Neural crest cell (in vitro differentiated cells): ENCODE measurements around the gene SH3GL2. TPM values are rescaled to one million over a fixed set of nuclear protein-coding genes. Genes with fewer than 3 reads are reported as not detected.

Source experiments
- DNase-seq: peaks from one replicate; pipeline ENCODE4 v3.0.0; 2021; ENCODE audit warnings: low read depth, mixed read lengths, low spot score
- H3K27ac Mint-ChIP-seq: one replicate; pipeline ENCODE4 v1.8.0; 2021; ENCODE audit warnings: mild to moderate bottlenecking, mixed read lengths; ENCODE audit not compliant: unreplicated experiment
- H3K27me3 Mint-ChIP-seq: 2 replicates; pipeline ENCODE4 v1.8.0; 2021; ENCODE audit warnings: low read depth, mild to moderate bottlenecking, mixed read lengths
- H3K36me3 Mint-ChIP-seq: 2 replicates; pipeline ENCODE4 v1.8.0; 2021; ENCODE audit warnings: low read depth, mild to moderate bottlenecking, mixed read lengths
- H3K4me1 Mint-ChIP-seq: 2 replicates; pipeline ENCODE4 v1.8.0; 2021; ENCODE audit warnings: mixed read lengths
- H3K4me3 Mint-ChIP-seq: one replicate; pipeline ENCODE4 v1.8.0; 2021; ENCODE audit warnings: mild to moderate bottlenecking, mixed read lengths
- H3K9me3 Mint-ChIP-seq: 2 replicates; pipeline ENCODE4 v1.8.0; 2021; ENCODE audit warnings: mixed read lengths
- CTCF ChIP-seq: fragments of 200-600 bp; sonication (generic); conservative IDR thresholded peaks from 2 replicates; pipeline ENCODE4 v1.5.0; 2021; ENCODE audit warnings: antibody characterized with exemption, mild to moderate bottlenecking
- total RNA-seq: library from RNA; stranded (reverse); gene quantifications from 2 replicates; pipeline ENCODE4 v1.2.1, GENCODE V29; 2021

Gene SH3GL2
- total RNA-seq, 1 donor from 2014 or later: 0.89 TPM

- H3K9me3 Mint-ChIP-seq: no peaks in the 10 kb centered on the region
- no peak for TF ChIP-seq CTCF
- H3K27ac Mint-ChIP-seq: no peak overlapping the region
- H3K4me3 Mint-ChIP-seq: no peak overlapping the region
- H3K36me3 Mint-ChIP-seq: no peaks in the 10 kb centered on the region
- no peak for DNase-seq
- H3K4me1 Mint-ChIP-seq: peaks cover 11% of the 10 kb centered on the region
- H3K27me3 Mint-ChIP-seq: peaks cover 6% of the 10 kb centered on the region
Measured at GRCh38 chr9:17609312-17610005, 30.6 kb downstream of the SH3GL2 start.

DNA sequence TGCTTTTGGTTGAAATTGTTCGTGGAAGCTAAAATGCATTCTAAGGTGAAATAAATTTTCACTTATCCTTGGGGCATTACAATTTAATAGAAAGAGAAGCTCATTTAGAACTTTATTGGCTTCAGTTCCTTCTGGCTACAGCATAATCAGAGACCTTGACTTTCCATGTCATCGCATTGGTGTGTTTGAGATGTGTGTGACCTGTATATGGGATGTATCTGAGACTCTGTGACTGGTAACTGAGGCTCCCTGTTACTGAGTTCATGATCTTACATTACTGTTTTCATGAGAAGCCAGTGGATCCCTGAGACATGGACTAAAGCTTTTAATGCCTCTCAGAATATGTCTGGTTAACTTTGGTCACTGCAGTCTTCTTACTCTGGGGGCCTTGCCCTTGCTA lies 32.5 kb downstream of the SH3GL2 start:
- no peak overlapping the region for H3K27ac Mint-ChIP-seq
- DNase-seq: no peak
- no peaks in the 10 kb centered on the region for H3K9me3 Mint-ChIP-seq
- no peak overlapping the region for H3K4me3 Mint-ChIP-seq
- peaks cover 6% of the 10 kb centered on the region for H3K27me3 Mint-ChIP-seq
- no peaks in the 10 kb centered on the region for H3K36me3 Mint-ChIP-seq
- TF ChIP-seq CTCF: no peak
- H3K4me1 Mint-ChIP-seq: peaks cover 11% of the 10 kb centered on the region

DNA sequence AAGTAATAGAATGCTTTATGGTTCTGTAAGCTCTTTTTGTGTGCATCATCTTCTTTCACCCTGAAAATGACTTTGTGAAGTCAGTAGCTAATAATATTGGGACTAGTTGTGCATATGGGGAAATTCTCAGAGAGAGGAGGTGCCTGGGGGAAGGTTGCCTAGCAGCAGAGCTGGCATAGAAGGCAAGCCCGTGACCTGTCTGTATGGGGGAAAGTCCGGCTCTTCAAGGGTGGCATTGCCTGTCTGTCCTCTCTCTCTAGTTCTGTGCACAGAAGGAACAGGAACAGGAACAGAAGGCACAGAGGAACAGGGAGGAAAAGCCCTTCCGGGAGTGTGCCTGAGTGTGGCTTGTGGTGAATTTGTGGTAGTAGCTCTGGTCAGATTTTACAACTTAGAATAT lies 33.1 kb downstream of the SH3GL2 start:
- Mint-ChIP-seq H3K9me3 (no peaks in the 10 kb centered on the region), H3K4me1 (peaks cover 11% of the 10 kb centered on the region), H3K27me3 (peaks cover 8% of the 10 kb centered on the region), H3K36me3 (no peaks in the 10 kb centered on the region), H3K27ac (no peak overlapping the region), H3K4me3 (no peak overlapping the region)
- no peak for TF ChIP-seq CTCF
- DNase-seq: no peak

DNA sequence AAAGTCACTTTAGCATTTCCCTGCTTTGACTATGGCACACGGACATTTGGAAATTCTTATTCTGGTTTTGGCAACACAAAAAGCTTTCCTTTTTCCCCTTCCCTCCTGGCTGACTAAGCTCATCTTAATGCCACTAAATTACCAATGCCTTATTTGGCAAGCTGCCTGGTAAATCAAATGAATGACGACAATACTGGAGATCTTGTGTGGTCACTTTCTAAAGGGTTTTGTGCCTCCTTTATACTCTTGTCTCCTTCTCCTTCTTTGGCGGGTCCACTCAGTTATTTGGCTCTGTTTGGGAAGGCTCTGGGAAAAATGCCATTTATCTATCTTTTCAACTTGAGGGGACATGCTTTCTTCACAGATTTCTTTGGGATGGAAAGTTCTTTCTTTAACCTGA lies 34.9 kb downstream of the SH3GL2 start:
- no peak for DNase-seq
- Mint-ChIP-seq H3K4me1 (peaks cover 11% of the 10 kb centered on the region), H3K4me3 (no peak overlapping the region)

GRCh38 chr9:17614250-17614649 lies 35.4 kb downstream of the SH3GL2 start:
- TF ChIP-seq CTCF: no peak
- no peak for DNase-seq
- H3K4me3 Mint-ChIP-seq: no peak overlapping the region
- H3K36me3 Mint-ChIP-seq: no peaks in the 10 kb centered on the region
- no peak overlapping the region for H3K27ac Mint-ChIP-seq
- no peaks in the 10 kb centered on the region for H3K9me3 Mint-ChIP-seq
- peaks cover 11% of the 10 kb centered on the region for H3K4me1 Mint-ChIP-seq
- H3K27me3 Mint-ChIP-seq: peaks cover 10% of the 10 kb centered on the region

More for the DNA sequence above, 34.9 kb downstream of the SH3GL2 start:
- Mint-ChIP-seq H3K9me3 (no peaks in the 10 kb centered on the region), H3K27me3 (peaks cover 8% of the 10 kb centered on the region), H3K27ac (no peak overlapping the region), H3K36me3 (no peaks in the 10 kb centered on the region)
- no peak for TF ChIP-seq CTCF
